IMR-90 (cell line): ENCODE measurements around the gene CDK5. TPM values are rescaled to one million over a fixed set of nuclear protein-coding genes. Genes with fewer than 3 reads are reported as not detected.
"Not testable (repeated sequence)": the region's sequence is repeated elsewhere in the genome, so short reads cannot be mapped to it uniquely, and the experiment has no call there.

ENCODE experiments used
- ATAC-seq: fragments of 200-7000 bp; cut with Tn5 transposase; 2 replicates; pipeline ENCODE4 v1.9.1; 2020; ENCODE audit warnings: low read depth, mild to moderate bottlenecking, moderate library complexity
- BruUV-seq: library from RNA; stranded (reverse); fragments of 400-500 nt; replicated peaks from 2 replicates; lab custom pipeline; 2021; lab: Mats Ljungman, UMichigan
- CTCF ChIA-PET: fragments of 300-600 bp; formaldehyde crosslinking; extraction: SDS; loops from one replicate; lab custom pipeline; 2021; ENCODE audit warnings: antibody characterized with exemption; lab: Yijun Ruan, JAX
- POLR2A ChIA-PET: fragments of 300-600 bp; sonication (Branson Sonifier 250); formaldehyde crosslinking; loops from one replicate; lab custom pipeline; 2022; ENCODE audit warnings: antibody characterized with exemption; ENCODE audit not compliant: unreplicated experiment; lab: Charles Lee
- DNase-seq: peaks from one replicate; pipeline ENCODE4 v3.0.0; 2013
- H2AFZ ChIP-seq: replicated peaks from 2 replicates; pipeline ENCODE3; 2013; ENCODE audit warnings: low read length, mild to moderate bottlenecking; ENCODE audit not compliant: poor library complexity
- H2AK5ac ChIP-seq: 2 replicates; pipeline ENCODE4 v1.6.1; 2013; ENCODE audit warnings: low read depth, low read length, inconsistent platforms
- H2AK9ac ChIP-seq: replicated peaks from 2 replicates; pipeline ENCODE3; 2013; ENCODE audit warnings: mild to moderate bottlenecking, low read depth, low read length, moderate library complexity; ENCODE audit not compliant: poor library complexity
- H2BK120ac ChIP-seq: 2 replicates; pipeline ENCODE4 v1.6.1; 2013; ENCODE audit warnings: low read depth, low read length, inconsistent platforms
- H2BK15ac ChIP-seq: 3 replicates; pipeline ENCODE4 v1.6.1; 2013; ENCODE audit warnings: low read depth, low read length, inconsistent platforms
- H2BK20ac ChIP-seq: 2 replicates; pipeline ENCODE4 v1.6.1; 2013; ENCODE audit warnings: low read depth, mild to moderate bottlenecking, inconsistent platforms, low read length, moderate library complexity
- H2BK5ac ChIP-seq: 2 replicates; pipeline ENCODE4 v1.6.1; 2013; ENCODE audit warnings: mild to moderate bottlenecking, low read depth, low read length, inconsistent platforms; ENCODE audit not compliant: poor library complexity, severe bottlenecking
- H3K14ac ChIP-seq: replicated peaks from 2 replicates; pipeline ENCODE4 v1.6.1; 2013; ENCODE audit warnings: low read depth, low read length, inconsistent platforms
- H3K18ac ChIP-seq: 2 replicates; pipeline ENCODE4 v1.6.1; 2013; ENCODE audit warnings: low read depth, low read length, control low read depth
- H3K23ac ChIP-seq: 2 replicates; pipeline ENCODE4 v1.6.1; 2013; ENCODE audit warnings: low read depth, low read length, inconsistent platforms
- H3K27ac ChIP-seq: 2 replicates; pipeline ENCODE4 v1.5.1; 2013; ENCODE audit warnings: mild to moderate bottlenecking, control low read depth, low read length; ENCODE audit not compliant: insufficient read depth
- H3K27me3 ChIP-seq: 2 replicates; pipeline ENCODE4 v1.6.1; 2013; ENCODE audit warnings: low read length; ENCODE audit not compliant: control insufficient read depth, insufficient read depth
- H3K36me3 ChIP-seq: 2 replicates; pipeline ENCODE4 v1.6.1; 2013; ENCODE audit warnings: low read length, mixed read lengths; ENCODE audit not compliant: control insufficient read depth, insufficient read depth
- H3K4ac ChIP-seq: 2 replicates; pipeline ENCODE4 v1.6.1; 2013; ENCODE audit warnings: low read depth, low read length, inconsistent platforms
- H3K4me1 ChIP-seq: 2 replicates; pipeline ENCODE4 v1.6.1; 2013; ENCODE audit warnings: low read length, mixed read lengths; ENCODE audit not compliant: control insufficient read depth, insufficient read depth
- H3K4me2 ChIP-seq: 2 replicates; pipeline ENCODE4 v1.6.1; 2013; ENCODE audit warnings: low read depth, mild to moderate bottlenecking, control low read depth, low read length, moderate library complexity
- H3K4me3 ChIP-seq: 2 replicates; pipeline ENCODE4 v1.5.1; 2013; ENCODE audit warnings: low read depth, mild to moderate bottlenecking, control low read depth, low read length, moderate library complexity; ENCODE audit not compliant: insufficient read depth
- H3K56ac ChIP-seq: 2 replicates; pipeline ENCODE4 v1.6.1; 2013; ENCODE audit warnings: low read length, inconsistent platforms; ENCODE audit not compliant: insufficient read depth; ENCODE audit errors: extremely low read depth
- H3K79me1 ChIP-seq, 2 experiments: 2 replicates each; pipeline ENCODE4 v1.6.1; 2013; ENCODE audit warnings: low read length in 2 of 2, inconsistent platforms in 1 of 2, low read depth in 1 of 2
- H3K9ac ChIP-seq: 2 replicates; pipeline ENCODE4 v1.6.1; 2013; ENCODE audit warnings: low read depth, low read length, control low read depth
- H3K9me1 ChIP-seq: 2 replicates; pipeline ENCODE4 v1.6.1; 2013; ENCODE audit warnings: low read length, inconsistent platforms; ENCODE audit not compliant: insufficient read depth
- H3K9me3 ChIP-seq: 2 replicates; pipeline ENCODE4 v1.6.1; 2013; ENCODE audit warnings: low read length; ENCODE audit not compliant: control insufficient read depth, insufficient read depth
- H4K20me1 ChIP-seq: 2 replicates; pipeline ENCODE4 v1.6.1; 2013; ENCODE audit warnings: low read length, inconsistent platforms; ENCODE audit not compliant: insufficient read depth
- H4K5ac ChIP-seq: 2 replicates; pipeline ENCODE4 v1.6.1; 2013; ENCODE audit warnings: mild to moderate bottlenecking, low read depth, low read length, control low read depth
- H4K8ac ChIP-seq, 2 experiments: 2 replicates each; pipeline ENCODE4 v1.6.1; 2013; ENCODE audit warnings: low read depth in 2 of 2, low read length in 2 of 2, control low read depth in 1 of 2, inconsistent platforms in 1 of 2
- H4K91ac ChIP-seq: 2 replicates; pipeline ENCODE4 v1.6.1; 2013; ENCODE audit warnings: low read depth, low read length, inconsistent platforms; ENCODE audit not compliant: insufficient read depth
- WGBS, 2 experiments: methylation state at CpG; one replicate each; pipeline versions ENCODE4 v1.1.5 to v1.1.7; 2013; ENCODE audit warnings: missing lambda C conversion rate in 2 of 2; ENCODE audit not compliant: insufficient read length in 1 of 2; ENCODE audit errors: extremely low coverage in 2 of 2; 5-methylcytosine and 5-hydroxymethylcytosine counted together
- dilution Hi-C: fragments of 300-500 bp; cut with HindIII; formaldehyde crosslinking; loops from one replicate; pipeline ENCODE4 v1.14.3; 2018; ENCODE audit warnings: low sequenced_read_pairs; ENCODE audit not compliant: unreplicated experiment
- in situ Hi-C: fragments of 300-500 bp; cut with MboI; formaldehyde crosslinking; loops from 3 replicates; pipeline ENCODE4 v1.14.3; 2019; ENCODE audit warnings: low sequenced_read_pairs, inconsistent platforms, mixed read lengths
- intact Hi-C: fragments of 100-400 bp; cut with micrococcal nuclease; formaldehyde crosslinking; loops from 2 replicates; pipeline ENCODE4 v1.10.0; 2022
- polyA plus RNA-seq, 3 experiments: library from polyadenylated mRNA; depleted of rRNA; stranded (reverse); fragments of >200 nt; gene quantifications; 2 replicates each; pipeline ENCODE4 v1.2.3, GENCODE V29; 2012; ENCODE audit warnings: low replicate concordance in 1 of 3
- total RNA-seq: library from RNA; depleted of rRNA; stranded (reverse); fragments of >200 nt; gene quantifications from 2 replicates; pipeline ENCODE4 v1.2.3, GENCODE V29; 2012

CDK5 gene
- total and polyA plus RNA-seq, 2 of the 4 experiments (the other 2 are of a cell fraction): 22.4 to 34.8 TPM

DNA sequence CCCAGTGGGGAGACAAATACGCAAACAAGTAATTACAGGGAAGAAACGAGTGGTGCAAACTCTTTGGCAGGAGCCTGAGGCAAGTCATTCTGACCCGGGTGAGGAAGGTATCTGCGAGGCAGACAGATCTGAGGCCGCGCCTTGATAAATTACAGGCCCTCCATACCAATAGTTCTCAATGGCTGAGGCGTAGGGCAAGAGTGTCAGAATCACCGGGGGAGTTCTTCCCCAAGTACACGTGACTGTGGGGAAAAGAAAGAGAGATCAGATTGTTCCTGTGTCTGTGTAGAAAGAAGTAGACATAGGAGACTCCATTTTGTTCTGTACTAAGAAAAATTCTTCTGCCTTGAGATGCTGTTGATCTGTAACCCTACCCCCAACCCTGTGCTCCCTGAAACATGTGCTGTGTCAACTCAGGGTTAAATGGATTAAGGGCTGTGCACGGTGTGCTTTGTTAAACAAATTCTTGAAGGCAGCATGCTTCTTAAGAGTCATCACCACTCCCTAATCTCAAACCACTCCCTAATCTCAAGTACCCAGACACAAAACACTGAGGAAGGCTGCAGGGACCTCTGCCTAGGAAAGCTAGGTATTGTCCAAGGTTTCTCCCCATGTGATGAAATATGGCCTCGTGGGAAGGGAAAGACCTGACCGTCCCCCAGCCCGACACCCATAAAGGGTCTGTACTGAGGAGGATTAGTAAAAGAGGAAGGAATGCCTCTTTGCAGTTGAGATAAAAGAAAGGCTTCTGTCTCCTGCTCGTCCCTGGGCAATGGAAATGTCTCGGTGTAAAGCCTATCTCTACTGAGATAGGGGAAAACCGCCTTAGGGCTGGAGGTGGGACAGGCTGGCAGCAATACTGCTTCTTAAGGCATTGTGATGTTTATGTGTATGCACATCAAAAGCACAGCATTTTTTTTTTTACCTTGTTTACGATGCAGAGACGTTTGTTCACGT, 30.6 kb downstream of the CDK5 start:
- H3K4me1 ChIP-seq, H3K4ac ChIP-seq, H2AK5ac ChIP-seq, H3K56ac ChIP-seq, intact Hi-C loops, H3K9me1 ChIP-seq, H2BK20ac ChIP-seq, in situ Hi-C loops, H3K4me3 ChIP-seq, H2BK120ac ChIP-seq, H3K14ac ChIP-seq, H3K27ac ChIP-seq, BruUV-seq, H3K36me3 ChIP-seq, H3K9me3 ChIP-seq, H2BK15ac ChIP-seq, H3K23ac ChIP-seq, POLR2A ChIA-PET, dilution Hi-C loops, H2AFZ ChIP-seq, H4K20me1 ChIP-seq, H4K91ac ChIP-seq, H3K4me2 ChIP-seq, H3K9ac ChIP-seq, H3K18ac ChIP-seq, H4K5ac ChIP-seq, ATAC-seq, DNase-seq, H2BK5ac ChIP-seq: not testable (repeated sequence)
- Histone ChIP-seq H2AK9ac (peak overlapping the region; percentile 9), H3K79me1 (peaks cover 10 to 17% of the 10 kb centered on the region in 2 experiments; a peak in 3 of 4 replicates), H4K8ac (peak overlapping the region; percentile 87 to 88; a peak in 3 of 4 replicates), H3K27me3 (peaks cover 11% of the 10 kb centered on the region)
- CTCF ChIA-PET: interaction anchor here (1.1 to 1.2 kb wide), 4 partner anchors 9 to 86 kb away, joined by 3 to 8 read pairs (median 4); no protein-coding TSS in a partner anchor
- WGBS, 2 experiments: no CpG with 5 or more reads among the region's 19 CpGs
